BJ (cell line): Measurements from ENCODE around the gene SRP9. TPM values are rescaled to one million over a fixed set of nuclear protein-coding genes. Genes with fewer than 3 reads are reported as not detected.

Experiments used
- CTCF ChIA-PET: fragments of 350-600 bp; formaldehyde crosslinking; extraction: SDS; loops from one replicate; lab custom pipeline; 2021; ENCODE audit warnings: antibody characterized with exemption, inconsistent platforms; lab: Yijun Ruan, JAX
- POLR2A ChIA-PET: fragments of 300-600 bp; sonication (Branson Sonifier 250); formaldehyde crosslinking; extraction: SDS; loops from one replicate; lab custom pipeline; 2021; ENCODE audit warnings: antibody characterized with exemption; lab: Charles Lee
- DNase-seq: peaks from one replicate; pipeline ENCODE4 v3.0.0-alpha.2; 2011; ENCODE audit warnings: low read depth
- H3K27me3 ChIP-seq: 2 replicates; pipeline ENCODE4 v1.6.0; 2011; ENCODE audit warnings: low read length; ENCODE audit not compliant: control insufficient read depth, insufficient read depth
- H3K36me3 ChIP-seq: 2 replicates; pipeline ENCODE4 v1.5.1; 2011; ENCODE audit warnings: low read length; ENCODE audit not compliant: control insufficient read depth, insufficient read depth
- H3K4me3 ChIP-seq: 2 replicates; pipeline ENCODE4 v1.5.1; 2011; ENCODE audit warnings: low read depth, mild to moderate bottlenecking, control low read depth, low read length
- polyA plus RNA-seq: library from polyadenylated mRNA; depleted of rRNA; stranded (reverse); fragments of >200 nt; gene quantifications from 2 replicates; pipeline ENCODE4 v1.2.3, GENCODE V29; 2011
- TF ChIP-seq, protein P1 (sequence below): IDR thresholded peaks from 2 replicates; pipeline ENCODE4 v1.5.1; 2011; ENCODE audit warnings: low read depth, mild to moderate bottlenecking, control low read depth, inconsistent platforms, low read length, moderate library complexity; ENCODE audit not compliant: insufficient read depth

SRP9 gene
- polyA plus RNA-seq, 1 experiment: 250 TPM

DNA sequence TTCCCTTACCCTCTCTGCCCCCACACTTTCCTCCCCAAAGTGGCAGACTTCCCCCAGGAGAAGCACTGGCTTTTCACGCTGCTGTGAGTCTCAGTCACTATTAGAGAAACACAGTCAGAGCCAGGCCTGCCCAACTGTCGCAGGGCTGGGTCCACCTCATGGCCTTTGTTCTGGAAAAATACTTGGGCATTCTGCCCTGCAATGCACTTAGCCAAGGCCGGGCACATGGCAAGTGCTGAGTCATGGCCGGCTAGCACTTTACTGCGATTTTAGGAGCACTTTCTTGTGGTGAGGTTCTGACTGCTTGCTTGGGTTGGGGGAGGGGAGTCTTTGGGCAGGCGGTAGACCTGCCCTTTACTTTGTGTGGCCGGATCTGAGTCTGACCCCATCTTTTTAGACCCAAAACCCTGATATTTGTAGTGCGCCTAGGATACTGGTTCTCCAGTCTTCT lies 40.0 kb downstream of the SRP9 start:
- Histone ChIP-seq H3K4me3 (no peak overlapping the region), H3K27me3 (no peaks in the 10 kb centered on the region), H3K36me3 (0 out of 2 replicates have a peak, but pooled peaks cover under 1% of the 10 kb centered on the region)
- ChIA-PET POLR2A (no interaction called here), CTCF (interaction anchor here (0.7 to 1.3 kb wide), 3 partner anchors 17 to 343 kb away, joined by 3 to 5 read pairs (median 3); no protein-coding TSS in a partner anchor)
- peak; percentile 56 for DNase-seq
- TF ChIP-seq, protein P1, sequence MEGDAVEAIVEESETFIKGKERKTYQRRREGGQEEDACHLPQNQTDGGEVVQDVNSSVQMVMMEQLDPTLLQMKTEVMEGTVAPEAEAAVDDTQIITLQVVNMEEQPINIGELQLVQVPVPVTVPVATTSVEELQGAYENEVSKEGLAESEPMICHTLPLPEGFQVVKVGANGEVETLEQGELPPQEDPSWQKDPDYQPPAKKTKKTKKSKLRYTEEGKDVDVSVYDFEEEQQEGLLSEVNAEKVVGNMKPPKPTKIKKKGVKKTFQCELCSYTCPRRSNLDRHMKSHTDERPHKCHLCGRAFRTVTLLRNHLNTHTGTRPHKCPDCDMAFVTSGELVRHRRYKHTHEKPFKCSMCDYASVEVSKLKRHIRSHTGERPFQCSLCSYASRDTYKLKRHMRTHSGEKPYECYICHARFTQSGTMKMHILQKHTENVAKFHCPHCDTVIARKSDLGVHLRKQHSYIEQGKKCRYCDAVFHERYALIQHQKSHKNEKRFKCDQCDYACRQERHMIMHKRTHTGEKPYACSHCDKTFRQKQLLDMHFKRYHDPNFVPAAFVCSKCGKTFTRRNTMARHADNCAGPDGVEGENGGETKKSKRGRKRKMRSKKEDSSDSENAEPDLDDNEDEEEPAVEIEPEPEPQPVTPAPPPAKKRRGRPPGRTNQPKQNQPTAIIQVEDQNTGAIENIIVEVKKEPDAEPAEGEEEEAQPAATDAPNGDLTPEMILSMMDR: no peak

DNA sequence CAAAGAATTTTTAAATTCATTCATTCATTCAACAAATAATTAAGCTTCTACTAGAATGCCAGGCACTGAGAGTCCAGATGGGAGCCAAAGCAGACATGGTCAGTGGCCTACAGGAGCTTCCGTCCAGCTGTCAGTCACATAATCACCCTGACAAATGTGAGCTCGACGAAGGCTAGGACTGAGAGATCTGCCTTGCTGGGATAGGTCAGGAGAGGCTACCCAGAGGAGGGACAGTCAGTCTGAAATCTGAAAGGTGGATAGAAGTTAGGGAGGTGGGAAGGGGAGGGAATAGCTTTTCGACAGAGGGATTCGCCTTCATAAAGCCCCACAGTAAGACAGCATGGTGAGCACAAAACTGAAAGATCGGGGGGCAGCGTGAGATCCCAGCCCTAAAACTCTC lies 40.6 kb downstream of the SRP9 start:
- no peak for DNase-seq
- TF ChIP-seq, protein P1: no peak
- Histone ChIP-seq H3K4me3 (no peak overlapping the region), H3K36me3 (0 out of 2 replicates have a peak, but pooled peaks cover 2% of the 10 kb centered on the region), H3K27me3 (no peaks in the 10 kb centered on the region)
- POLR2A ChIA-PET: no interaction called here
- CTCF ChIA-PET: interaction anchor here (1.0 to 1.3 kb wide), 2 partner anchors 16 to 343 kb away, joined by 3 to 5 read pairs; no protein-coding TSS in a partner anchor

DNA sequence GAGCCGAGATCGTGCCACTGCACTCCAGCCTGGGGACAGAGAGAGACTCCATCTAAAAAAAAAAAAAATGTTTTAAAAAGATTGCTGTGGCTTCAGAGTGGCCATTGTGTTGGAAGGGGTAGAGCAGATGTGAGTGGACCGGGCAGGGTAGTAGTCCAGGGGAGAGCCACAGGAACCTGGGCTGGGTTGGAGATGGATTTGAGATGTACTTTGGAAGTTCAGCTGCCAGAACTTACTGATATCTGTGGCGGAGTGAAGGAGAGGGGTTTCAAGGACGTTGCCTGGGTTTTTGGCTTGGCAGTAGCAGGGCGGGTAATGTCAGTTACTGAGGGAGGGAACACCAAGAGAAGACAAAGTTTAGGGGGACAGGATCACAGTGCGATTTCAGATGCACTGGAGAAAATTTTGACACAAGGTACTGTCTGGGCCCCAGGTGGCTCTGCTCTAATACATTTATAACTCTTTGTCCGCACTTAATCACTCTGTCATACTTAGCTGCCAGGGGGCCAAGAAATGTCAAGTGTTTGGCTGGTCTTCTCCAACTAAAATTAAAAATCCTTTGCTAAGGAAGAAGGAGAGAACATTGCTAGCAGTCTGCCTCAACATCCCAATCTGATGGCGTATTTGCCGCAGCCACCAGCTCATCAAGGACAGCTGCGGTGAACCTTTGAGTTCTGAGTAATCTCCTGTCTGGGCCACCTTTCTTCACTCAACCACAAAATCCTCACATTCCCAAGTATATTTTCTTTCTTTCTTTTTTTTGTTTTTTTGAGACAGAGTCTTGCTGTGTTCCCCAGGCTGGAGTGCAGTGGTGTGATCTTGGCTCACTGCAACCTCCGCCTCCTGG lies 41.9 kb downstream of the SRP9 start:
- CTCF ChIA-PET: no interaction called here
- Histone ChIP-seq H3K27me3 (no peaks in the 10 kb centered on the region), H3K36me3 (0 out of 2 replicates have a peak, but pooled peaks cover 2% of the 10 kb centered on the region), H3K4me3 (no peak overlapping the region)
- TF ChIP-seq, protein P1: no peak
- POLR2A ChIA-PET: no interaction called here
- no peak for DNase-seq

DNA sequence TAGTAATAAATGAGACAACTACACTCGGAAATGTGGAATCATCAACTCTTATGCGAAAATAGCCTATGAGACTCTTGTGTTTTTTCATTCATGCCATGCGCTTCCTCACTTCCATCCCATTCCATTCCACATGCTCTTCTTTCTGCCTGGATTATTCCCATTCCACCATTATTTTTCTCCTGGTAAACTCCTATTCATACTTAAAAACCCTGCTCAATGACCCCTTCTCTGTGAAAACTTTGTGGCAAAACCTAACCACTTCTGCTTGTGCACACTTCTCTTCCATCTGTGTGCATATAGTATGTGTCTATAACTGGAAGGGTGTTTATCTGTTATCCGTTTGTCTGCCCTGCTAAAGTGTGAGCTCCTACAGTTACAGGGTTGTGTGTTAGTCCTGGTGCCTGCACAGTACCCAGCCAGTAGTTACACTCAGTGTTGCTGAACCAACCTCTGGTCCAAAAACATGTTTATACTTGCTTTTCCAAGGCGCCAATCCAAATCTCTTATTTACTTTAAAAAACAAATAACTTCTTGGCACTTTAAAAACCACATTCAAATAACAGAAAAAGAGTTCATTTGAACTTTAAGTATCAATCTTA lies 43.0 kb downstream of the SRP9 start:
- Histone ChIP-seq H3K27me3 (no peaks in the 10 kb centered on the region), H3K4me3 (no peak overlapping the region), H3K36me3 (0 out of 2 replicates have a peak, but pooled peaks cover 2% of the 10 kb centered on the region)
- no peak for DNase-seq
- ChIA-PET POLR2A (no interaction called here), CTCF (no interaction called here)
- TF ChIP-seq, protein P1: no peak
